HG03066 (cell line): ENCODE results near the gene AHDC1.
"Not testable (repeated sequence)": the region's sequence is repeated elsewhere in the genome, so short reads cannot be mapped to it uniquely, and the experiment has no call there.

ENCODE experiments used
- ATAC-seq: cut with Tn5 transposase; IDR thresholded peaks from one replicate; pipeline ENCODE4 v1.9.1; 2021; ENCODE audit warnings: low read depth; ENCODE audit not compliant: unreplicated experiment

Gene AHDC1

GRCh38 chr1:27520651-27521050 is 83.3 kb downstream of the AHDC1 start:
- no peak for ATAC-seq

- no peak for ATAC-seq
Observed at GRCh38 chr1:27519331-27520258, 84.3 kb downstream of the AHDC1 start.

- no peak for ATAC-seq
Observed at GRCh38 chr1:27518808-27519207, 85.1 kb downstream of the AHDC1 start.

GRCh38 chr1:27517907-27518718 is 85.8 kb downstream of the AHDC1 start:
- no peak for ATAC-seq

- no peak for ATAC-seq
Observed at GRCh38 chr1:27517301-27517700, 86.6 kb downstream of the AHDC1 start.

- no peak for ATAC-seq
Observed at GRCh38 chr1:27515626-27516025, 88.3 kb downstream of the AHDC1 start.

GRCh38 chr1:27513958-27514357 is 90.0 kb downstream of the AHDC1 start:
- ATAC-seq = no peak

- no peak for ATAC-seq
Observed at GRCh38 chr1:27513528-27513927, 90.4 kb downstream of the AHDC1 start.

- no peak for ATAC-seq
Observed at GRCh38 chr1:27509127-27510080, 94.5 kb downstream of the AHDC1 start.

- no peak for ATAC-seq
Observed at GRCh38 chr1:27507960-27508665, 95.8 kb downstream of the AHDC1 start.

- ATAC-seq = no peak
Observed at GRCh38 chr1:27506703-27507102, 97.2 kb downstream of the AHDC1 start.

GRCh38 chr1:27505420-27505680 is 98.6 kb downstream of the AHDC1 start:
- no peak for ATAC-seq

- no peak for ATAC-seq
Observed at GRCh38 chr1:27504588-27505419, 99.1 kb downstream of the AHDC1 start.

GRCh38 chr1:27503844-27504587 is 99.9 kb downstream of the AHDC1 start:
- ATAC-seq = no peak

- ATAC-seq = no peak
Observed at GRCh38 chr1:27503033-27503432, 100.9 kb downstream of the AHDC1 start.

GRCh38 chr1:27501159-27501558 is 102.8 kb downstream of the AHDC1 start:
- not testable (repeated sequence) for ATAC-seq

GRCh38 chr1:27499142-27499541 is 104.8 kb downstream of the AHDC1 start:
- no peak for ATAC-seq

GRCh38 chr1:27496604-27497155 is 107.3 kb downstream of the AHDC1 start:
- ATAC-seq = no peak
